ENCODE results near the gene CPNE4.
A peak's percentile ranks its signal among the peaks of the same experiment; 100 is the strongest.

The CPNE4 gene

DNA sequence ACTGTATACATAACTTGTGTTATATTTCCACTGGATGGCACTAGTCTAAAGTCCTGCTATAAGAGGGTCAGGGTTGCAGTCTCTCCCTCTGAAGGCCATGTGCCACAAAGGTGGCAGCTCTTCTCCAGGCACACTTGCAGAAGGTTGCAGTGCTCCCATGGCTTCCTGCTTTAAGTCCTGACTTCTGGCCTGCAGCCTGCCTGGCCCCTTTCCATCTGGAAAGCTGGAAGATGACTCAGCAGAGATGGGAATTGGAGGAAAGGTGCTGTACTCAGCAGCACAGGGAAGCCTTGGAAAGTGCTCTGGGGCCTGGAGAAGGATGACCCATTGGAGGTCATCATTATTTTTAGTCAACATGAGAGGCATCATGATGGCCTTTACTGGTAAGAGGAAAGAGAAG is 491.1 kb downstream of the CPNE4 start:
- Mint-ChIP-seq H3K36me3 (no peaks in the 10 kb centered on the region), H3K4me3 (no peak overlapping the region), H3K27me3 (peaks cover 22 to 31% of the 10 kb centered on the region in 2 donors), H3K4me1 (peaks cover 0 to 2% of the 10 kb centered on the region in 2 donors), H3K9me3 (peaks cover 0 to under 1% of the 10 kb centered on the region in 2 donors), H3K27ac (no peak overlapping the region)
- no peak for ATAC-seq (replicated peaks)
- no peak for DNase-seq

- no peak for DNase-seq
- no peak for ATAC-seq (replicated peaks)
- H3K9me3 Mint-ChIP-seq: peaks cover 0 to 2% of the 10 kb centered on the region in 2 donors
- H3K4me1 Mint-ChIP-seq: peaks cover 0 to 2% of the 10 kb centered on the region in 2 donors
- no peak overlapping the region for H3K27ac Mint-ChIP-seq
- H3K36me3 Mint-ChIP-seq: no peaks in the 10 kb centered on the region
- no peak overlapping the region for H3K4me3 Mint-ChIP-seq
- H3K27me3 Mint-ChIP-seq: peaks cover 21 to 22% of the 10 kb centered on the region in 2 donors
Measured at GRCh38 chr3:131541288-131541687, 493.5 kb downstream of the CPNE4 start.

GRCh38 chr3:131540821-131541220 is 494.0 kb downstream of the CPNE4 start:
- no peak for DNase-seq
- no peak for ATAC-seq (replicated peaks)
- H3K9me3 Mint-ChIP-seq: peaks cover 0 to 2% of the 10 kb centered on the region in 2 donors
- H3K27ac Mint-ChIP-seq: no peak overlapping the region
- no peaks in the 10 kb centered on the region for H3K36me3 Mint-ChIP-seq
- H3K4me3 Mint-ChIP-seq: no peak overlapping the region
- peaks cover 16 to 26% of the 10 kb centered on the region in 2 donors for H3K27me3 Mint-ChIP-seq
- H3K4me1 Mint-ChIP-seq: peaks cover 0 to 2% of the 10 kb centered on the region in 2 donors

GRCh38 chr3:131540143-131540542 is 494.7 kb downstream of the CPNE4 start:
- H3K9me3 Mint-ChIP-seq: peaks cover 0 to 2% of the 10 kb centered on the region in 2 donors
- H3K4me3 Mint-ChIP-seq: no peak overlapping the region
- no peak for ATAC-seq (replicated peaks)
- no peak overlapping the region for H3K27ac Mint-ChIP-seq
- H3K36me3 Mint-ChIP-seq: no peaks in the 10 kb centered on the region
- H3K27me3 Mint-ChIP-seq: peaks cover 13 to 29% of the 10 kb centered on the region in 2 donors
- DNase-seq: no peak
- H3K4me1 Mint-ChIP-seq: peaks cover 0 to 2% of the 10 kb centered on the region in 2 donors

DNA sequence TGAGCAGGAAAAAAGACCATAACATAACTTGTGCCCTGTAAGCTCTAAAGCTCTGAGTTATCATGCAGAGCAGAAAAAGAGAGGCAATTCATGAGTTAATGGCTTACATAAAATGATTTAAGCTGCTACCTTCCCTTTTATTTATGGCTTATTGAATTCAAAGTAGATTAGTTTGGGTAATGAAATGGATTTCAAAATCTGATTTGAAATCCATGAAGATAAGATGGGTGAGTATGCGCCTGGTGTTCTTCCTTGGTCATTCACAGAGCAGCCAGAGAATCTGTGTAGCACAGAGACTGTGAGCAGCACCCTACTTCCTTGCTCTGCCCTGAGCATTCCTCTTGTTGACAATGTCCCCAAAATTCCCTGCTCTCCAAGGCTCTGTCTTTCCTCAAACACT is 495.8 kb downstream of the CPNE4 start:
- Mint-ChIP-seq H3K4me1 (peaks cover 0 to 2% of the 10 kb centered on the region in 2 donors), H3K27ac (no peak overlapping the region), H3K27me3 (peaks cover 8 to 23% of the 10 kb centered on the region in 2 donors), H3K36me3 (no peaks in the 10 kb centered on the region), H3K4me3 (no peak overlapping the region), H3K9me3 (peaks cover 0 to 2% of the 10 kb centered on the region in 2 donors)
- ATAC-seq (replicated peaks) (no peak), DNase-seq (no peak)

- Mint-ChIP-seq H3K4me1 (peaks cover 0 to 2% of the 10 kb centered on the region in 2 donors), H3K27me3 (peaks cover 12 to 28% of the 10 kb centered on the region in 2 donors)
Measured at GRCh38 chr3:131537531-131537930, 497.3 kb downstream of the CPNE4 start.

DNA sequence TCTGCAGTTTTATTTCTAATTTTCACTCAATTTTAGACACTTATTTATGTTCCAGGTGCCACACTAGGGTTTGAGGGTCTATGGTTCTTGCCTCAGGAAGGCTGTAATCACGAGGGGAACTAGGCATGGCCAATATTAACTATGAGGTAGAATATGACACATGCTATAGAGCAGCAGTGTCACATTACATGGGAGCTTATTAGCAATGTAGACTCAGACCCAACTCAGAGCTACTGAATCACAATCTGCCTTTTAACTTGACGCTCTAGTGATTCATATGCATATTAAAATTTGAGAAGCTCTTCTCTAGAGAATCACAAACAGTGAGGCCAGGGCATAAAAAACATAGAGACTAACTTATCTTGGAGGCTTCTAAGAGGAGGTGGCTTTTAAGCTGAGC is 499.2 kb downstream of the CPNE4 start:
- Mint-ChIP-seq H3K36me3 (no peaks in the 10 kb centered on the region), H3K27me3 (peaks cover 23 to 35% of the 10 kb centered on the region in 2 donors), H3K4me1 (peaks cover 0 to 2% of the 10 kb centered on the region in 2 donors), H3K27ac (no peak overlapping the region), H3K4me3 (no peak overlapping the region), H3K9me3 (peaks cover 5 to 6% of the 10 kb centered on the region in 2 donors)
- ATAC-seq (replicated peaks): no peak
- no peak for DNase-seq

More at GRCh38 chr3:131537531-131537930, 497.3 kb downstream of the CPNE4 start:
- ATAC-seq (replicated peaks) (no peak), DNase-seq (no peak)
- H3K36me3 Mint-ChIP-seq: no peaks in the 10 kb centered on the region
- peaks cover under 1 to 3% of the 10 kb centered on the region in 2 donors for H3K9me3 Mint-ChIP-seq
- no peak overlapping the region for H3K4me3 Mint-ChIP-seq
- no peak overlapping the region for H3K27ac Mint-ChIP-seq

DNA sequence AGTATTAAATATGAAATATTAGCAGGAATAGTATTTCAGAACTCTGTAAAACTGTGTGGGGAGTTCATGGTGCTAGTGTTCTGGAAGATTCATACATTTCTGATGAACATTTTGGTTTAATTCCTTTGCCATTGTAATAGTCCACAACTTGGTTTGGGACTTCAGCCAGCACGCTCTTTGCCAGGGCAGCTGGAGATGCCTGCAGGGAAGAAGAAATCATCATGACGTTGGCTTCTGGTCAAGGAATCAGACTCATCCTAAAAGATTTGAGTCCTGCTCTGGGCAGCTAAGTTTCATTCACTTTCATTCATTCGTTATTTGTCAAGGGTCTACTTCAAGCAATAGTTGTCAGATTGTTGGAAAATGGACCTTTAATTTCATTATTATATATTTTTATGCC is 499.7 kb downstream of the CPNE4 start:
- DNase-seq (no peak), ATAC-seq (replicated peaks) (no peak)
- peaks cover 0 to 2% of the 10 kb centered on the region in 2 donors for H3K4me1 Mint-ChIP-seq
- H3K4me3 Mint-ChIP-seq: no peak overlapping the region
- H3K9me3 Mint-ChIP-seq: peaks cover 5 to 6% of the 10 kb centered on the region in 2 donors
- peaks cover 23 to 30% of the 10 kb centered on the region in 2 donors for H3K27me3 Mint-ChIP-seq
- no peak overlapping the region for H3K27ac Mint-ChIP-seq
- H3K36me3 Mint-ChIP-seq: no peaks in the 10 kb centered on the region

- no peaks in the 10 kb centered on the region for H3K36me3 Mint-ChIP-seq
- peaks cover 4 to 5% of the 10 kb centered on the region in 2 donors for H3K9me3 Mint-ChIP-seq
- DNase-seq (no peak), ATAC-seq (replicated peaks) (no peak)
- peaks cover 33 to 40% of the 10 kb centered on the region in 2 donors for H3K27me3 Mint-ChIP-seq
- H3K4me3 Mint-ChIP-seq: no peak overlapping the region
- no peaks in the 10 kb centered on the region for H3K4me1 Mint-ChIP-seq
- H3K27ac Mint-ChIP-seq: no peak overlapping the region
Measured at GRCh38 chr3:131532645-131533044, 502.2 kb downstream of the CPNE4 start.

DNA sequence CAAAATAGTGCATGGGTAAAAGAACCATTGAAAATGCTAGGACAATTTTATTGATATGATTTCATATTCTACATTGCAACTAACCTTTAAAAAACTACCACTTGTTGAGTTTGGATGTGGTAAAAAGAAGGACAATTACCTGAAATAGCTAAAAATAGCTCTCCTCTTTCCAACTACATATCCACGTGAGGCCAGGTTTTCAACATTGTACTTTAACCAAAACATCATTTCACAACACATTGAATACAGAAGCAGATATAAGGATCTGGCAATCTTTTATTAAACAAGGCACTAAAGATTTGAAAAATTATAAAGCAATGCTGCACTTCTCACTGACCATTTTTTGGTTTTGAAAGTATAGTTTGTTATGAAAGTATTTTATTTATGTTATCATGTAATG is 504.0 kb downstream of the CPNE4 start:
- peaks cover 36 to 55% of the 10 kb centered on the region in 2 donors for H3K27me3 Mint-ChIP-seq
- no peak for DNase-seq
- ATAC-seq (replicated peaks): no peak

GRCh38 chr3:131530388-131530787 is 504.4 kb downstream of the CPNE4 start:
- Mint-ChIP-seq H3K9me3 (peaks cover 4 to 5% of the 10 kb centered on the region in 2 donors), H3K4me3 (no peak overlapping the region), H3K27me3 (peaks cover 35 to 60% of the 10 kb centered on the region in 2 donors), H3K36me3 (no peaks in the 10 kb centered on the region), H3K27ac (no peak overlapping the region), H3K4me1 (no peaks in the 10 kb centered on the region)
- no peak for ATAC-seq (replicated peaks)
- no peak for DNase-seq

More for the DNA sequence above, 504.0 kb downstream of the CPNE4 start:
- no peak overlapping the region for H3K4me3 Mint-ChIP-seq
- H3K9me3 Mint-ChIP-seq: peaks cover 4 to 5% of the 10 kb centered on the region in 2 donors
- no peaks in the 10 kb centered on the region for H3K4me1 Mint-ChIP-seq
- H3K27ac Mint-ChIP-seq: no peak overlapping the region
- no peaks in the 10 kb centered on the region for H3K36me3 Mint-ChIP-seq

DNA sequence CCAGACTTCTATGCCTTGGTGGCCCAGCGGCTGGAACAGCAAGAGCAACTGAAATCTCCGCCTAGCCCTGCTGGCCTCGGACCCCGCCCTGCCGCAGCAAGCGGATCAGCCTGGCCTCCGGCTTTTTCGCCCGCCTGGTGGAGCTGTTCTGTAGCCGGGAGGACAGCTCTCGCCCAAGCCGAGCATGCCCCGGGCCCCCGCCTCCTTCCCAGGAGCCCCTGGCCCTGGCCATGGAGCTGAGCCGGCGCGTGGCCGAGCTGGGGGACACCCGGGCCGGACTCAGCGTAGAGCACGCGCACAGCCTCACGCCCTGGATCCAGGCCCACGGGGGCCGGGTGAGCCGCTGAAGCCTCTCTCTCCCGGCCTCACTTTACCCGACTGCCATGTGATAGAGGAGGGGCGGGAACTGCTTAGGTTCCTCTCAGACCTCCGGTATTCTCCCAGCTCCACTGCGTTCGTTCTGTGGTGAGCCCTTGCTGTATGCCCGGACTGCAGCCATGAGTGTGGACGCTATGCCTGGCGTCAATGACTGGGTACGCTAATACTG is 507.9 kb downstream of the CPNE4 start:
- Mint-ChIP-seq H3K9me3 (no peaks in the 10 kb centered on the region), H3K4me3 (no peak overlapping the region), H3K4me1 (no peaks in the 10 kb centered on the region), H3K36me3 (no peaks in the 10 kb centered on the region), H3K27ac (no peak overlapping the region), H3K27me3 (peaks cover 26 to 52% of the 10 kb centered on the region in 2 donors)
- DNase-seq (no peak), ATAC-seq (replicated peaks) (peak; percentile 31 to 39)

DNA sequence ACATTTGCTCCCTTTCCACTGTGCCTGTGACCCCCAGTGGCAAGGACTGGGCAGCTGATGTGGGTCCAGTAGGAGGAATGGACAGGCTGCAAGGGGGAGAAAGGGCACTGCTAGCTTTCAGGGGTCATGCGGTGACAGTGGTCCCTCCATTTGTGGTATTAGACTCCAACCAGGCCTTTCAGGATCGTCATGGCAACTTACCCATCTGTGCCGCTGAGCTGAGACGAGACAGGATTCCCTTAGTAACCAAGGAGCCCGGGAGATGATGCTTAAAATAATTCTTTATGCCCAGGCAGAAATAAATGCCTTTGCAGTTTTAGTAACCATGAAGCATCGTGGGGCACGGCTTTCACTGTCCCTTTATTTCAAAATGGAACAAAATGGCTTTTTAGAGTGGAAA is 516.1 kb downstream of the CPNE4 start:
- no peak for DNase-seq
- H3K27me3 Mint-ChIP-seq: peaks cover 0 to 3% of the 10 kb centered on the region in 2 donors

DNA sequence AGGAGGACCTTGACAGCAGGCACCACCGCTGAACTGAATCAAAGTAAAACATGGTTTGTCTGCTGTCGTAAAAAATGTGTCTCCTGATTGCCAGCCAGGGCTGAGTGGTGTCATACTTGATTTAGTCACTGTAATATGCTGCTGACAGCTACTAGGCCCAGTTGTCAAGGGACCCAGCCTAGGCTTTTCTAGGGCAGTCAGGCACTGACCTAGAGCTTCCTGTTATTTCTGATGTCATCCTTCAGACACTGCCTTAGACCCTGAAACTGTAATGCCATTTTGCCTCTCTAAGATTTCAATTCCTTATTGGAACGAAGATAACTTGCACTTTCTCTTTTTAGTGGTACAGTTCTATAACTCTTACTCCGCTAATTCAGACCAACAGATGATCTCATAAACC is 529.4 kb downstream of the CPNE4 start:
- H3K9me3 Mint-ChIP-seq: no peaks in the 10 kb centered on the region
- H3K4me1 Mint-ChIP-seq: peaks cover 15 to 28% of the 10 kb centered on the region in 2 donors
- no peak for DNase-seq
- H3K27ac Mint-ChIP-seq: no peak overlapping the region
- H3K36me3 Mint-ChIP-seq: peaks cover 7 to 8% of the 10 kb centered on the region in 2 donors
- no peak for ATAC-seq (replicated peaks)
- H3K4me3 Mint-ChIP-seq: no peak overlapping the region
- no peaks in the 10 kb centered on the region for H3K27me3 Mint-ChIP-seq

More for the DNA sequence above, 516.1 kb downstream of the CPNE4 start:
- Mint-ChIP-seq H3K27ac (no peak overlapping the region), H3K36me3 (no peaks in the 10 kb centered on the region), H3K4me1 (no peaks in the 10 kb centered on the region), H3K9me3 (peaks cover 2 to 3% of the 10 kb centered on the region in 2 donors), H3K4me3 (no peak overlapping the region)
- ATAC-seq (replicated peaks): no peak

GRCh38 chr3:131503320-131503635 is 531.5 kb downstream of the CPNE4 start:
- ATAC-seq (replicated peaks): peak; percentile 5 to 13
- no peaks in the 10 kb centered on the region for H3K27me3 Mint-ChIP-seq
- H3K4me1 Mint-ChIP-seq: peaks cover 15 to 28% of the 10 kb centered on the region in 2 donors
- no peaks in the 10 kb centered on the region for H3K9me3 Mint-ChIP-seq
- peak overlapping the region; percentile 100 for H3K4me3 Mint-ChIP-seq
- DNase-seq: no peak
- peaks cover 12 to 19% of the 10 kb centered on the region in 2 donors for H3K36me3 Mint-ChIP-seq
- H3K27ac Mint-ChIP-seq: no peak overlapping the region

Data from stimulated activated naive B cell treated with anti-CD40 and anti-IgM and Interleukin-4, amounts not matched to agents 10 μg/mL and 1 μg/mL and 100 μg/mL, for 72 hours (primary cell).